ENCODE results near the gene OTOR.

DNA sequence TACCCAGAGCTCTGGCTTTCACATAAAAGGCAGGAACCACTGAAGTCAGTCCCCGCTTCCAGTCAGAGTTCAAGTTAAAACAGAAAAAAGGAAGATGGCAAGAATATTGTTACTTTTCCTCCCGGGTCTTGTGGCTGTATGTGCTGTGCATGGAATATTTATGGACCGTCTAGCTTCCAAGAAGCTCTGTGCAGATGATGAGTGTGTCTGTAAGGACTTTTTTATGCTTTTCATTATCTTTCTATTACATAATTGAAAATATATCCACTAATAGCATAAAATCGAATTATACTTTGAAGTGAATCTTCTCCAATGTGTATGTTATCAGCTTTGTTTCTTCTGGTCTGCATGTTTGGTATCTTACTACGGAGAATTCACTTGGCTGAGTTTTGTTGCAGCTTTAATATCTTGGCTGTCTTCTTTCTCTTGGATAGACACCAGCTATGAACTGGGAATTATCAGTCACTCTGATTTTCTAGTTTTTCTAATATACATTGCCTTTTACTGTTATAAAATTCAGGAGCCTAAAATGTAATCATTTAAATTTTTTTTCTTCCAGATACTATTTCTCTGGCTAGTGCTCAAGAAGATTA, at the start of gene OTOR:
- TF ChIP-seq, protein P1, sequence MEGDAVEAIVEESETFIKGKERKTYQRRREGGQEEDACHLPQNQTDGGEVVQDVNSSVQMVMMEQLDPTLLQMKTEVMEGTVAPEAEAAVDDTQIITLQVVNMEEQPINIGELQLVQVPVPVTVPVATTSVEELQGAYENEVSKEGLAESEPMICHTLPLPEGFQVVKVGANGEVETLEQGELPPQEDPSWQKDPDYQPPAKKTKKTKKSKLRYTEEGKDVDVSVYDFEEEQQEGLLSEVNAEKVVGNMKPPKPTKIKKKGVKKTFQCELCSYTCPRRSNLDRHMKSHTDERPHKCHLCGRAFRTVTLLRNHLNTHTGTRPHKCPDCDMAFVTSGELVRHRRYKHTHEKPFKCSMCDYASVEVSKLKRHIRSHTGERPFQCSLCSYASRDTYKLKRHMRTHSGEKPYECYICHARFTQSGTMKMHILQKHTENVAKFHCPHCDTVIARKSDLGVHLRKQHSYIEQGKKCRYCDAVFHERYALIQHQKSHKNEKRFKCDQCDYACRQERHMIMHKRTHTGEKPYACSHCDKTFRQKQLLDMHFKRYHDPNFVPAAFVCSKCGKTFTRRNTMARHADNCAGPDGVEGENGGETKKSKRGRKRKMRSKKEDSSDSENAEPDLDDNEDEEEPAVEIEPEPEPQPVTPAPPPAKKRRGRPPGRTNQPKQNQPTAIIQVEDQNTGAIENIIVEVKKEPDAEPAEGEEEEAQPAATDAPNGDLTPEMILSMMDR (IDR thresholded peaks at IDR 0.05 in 4 of 5, conservative IDR thresholded peaks at IDR 0.05 in 1 of 5): no peak
- TF ChIP-seq POLR2A (IDR thresholded peaks at IDR 0.05): no peak

Data from gastrocnemius medialis (tissue), 4 donors.